Occipital lobe (tissue), 2 donors: ENCODE measurements around the gene APOA4. TPM values are rescaled to one million over a fixed set of nuclear protein-coding genes. Genes with fewer than 3 reads are reported as not detected.
"Not testable (repeated sequence)": the region's sequence is repeated elsewhere in the genome, so short reads cannot be mapped to it uniquely, and the experiment has no call there.

ENCODE experiments used
- DNase-seq: peaks from one replicate; lab custom pipeline; 2025; lab: John Stamatoyannopoulos, UW
- total RNA-seq: library from RNA; depleted of rRNA; stranded (reverse); fragments of >200 nt; gene quantifications from one replicate; pipeline ENCODE4 v1.2.3, GENCODE V29; 2014

APOA4 gene
- total RNA-seq, 1 donor from 2014 or later: not detected

- no peak for DNase-seq
Observed at GRCh38 chr11:116804001-116804400, 19.1 kb downstream of the APOA4 start.

GRCh38 chr11:116801662-116802061, 21.4 kb downstream of the APOA4 start:
- DNase-seq: not testable (repeated sequence)

GRCh38 chr11:116800610-116801009, 22.5 kb downstream of the APOA4 start:
- no peak for DNase-seq

GRCh38 chr11:116798368-116798767, 24.7 kb downstream of the APOA4 start:
- DNase-seq: no peak

GRCh38 chr11:116797816-116798215, 25.3 kb downstream of the APOA4 start:
- DNase-seq: no peak

- DNase-seq: no peak
Observed at GRCh38 chr11:116796548-116796947, 26.6 kb downstream of the APOA4 start.

GRCh38 chr11:116794851-116795250, 28.3 kb downstream of the APOA4 start:
- DNase-seq: no peak

GRCh38 chr11:116793772-116794097, 29.4 kb downstream of the APOA4 start:
- no peak for DNase-seq

- no peak for DNase-seq
Observed at GRCh38 chr11:116792869-116793771, 30.0 kb downstream of the APOA4 start.

- no peak for DNase-seq
Observed at GRCh38 chr11:116792144-116792868, 30.8 kb downstream of the APOA4 start.

GRCh38 chr11:116791813-116792143, 31.3 kb downstream of the APOA4 start, which contains the start of gene APOA5:
TSS of gene APOA5 (minus strand) at chr11:116791879. CDS start at chr11:116791860, 19 bp downstream.
- DNase-seq: no peak

- peak; percentile 47 for DNase-seq
Observed at GRCh38 chr11:116791002-116791812, 31.9 kb downstream of the APOA4 start.

- no peak for DNase-seq
Observed at GRCh38 chr11:116790167-116791001, 32.7 kb downstream of the APOA4 start.

- DNase-seq: no peak
Observed at GRCh38 chr11:116788975-116789374, 34.1 kb downstream of the APOA4 start.

GRCh38 chr11:116788534-116788933, 34.6 kb downstream of the APOA4 start:
- DNase-seq: no peak

- peak; percentile 77 for DNase-seq
Observed at GRCh38 chr11:116787786-116788486, 35.2 kb downstream of the APOA4 start, which contains the start of gene ZPR1. TSS of gene ZPR1 (minus strand) at chr11:116788023. CDS start at chr11:116787990, 33 bp downstream.

GRCh38 chr11:116787436-116787785, 35.7 kb downstream of the APOA4 start:
- no peak for DNase-seq

GRCh38 chr11:116786966-116787365, 36.1 kb downstream of the APOA4 start:
- DNase-seq: no peak

GRCh38 chr11:116786326-116786725, 36.8 kb downstream of the APOA4 start:
- DNase-seq: no peak

GRCh38 chr11:116782728-116783127, 40.4 kb downstream of the APOA4 start:
- DNase-seq: no peak
